Hepatocyte (in vitro differentiated cells): ENCODE results near the gene MXRA7. TPM values are rescaled to one million over a fixed set of nuclear protein-coding genes. Genes with fewer than 3 reads are reported as not detected.

ENCODE experiments used
- DNase-seq: peaks from one replicate; pipeline ENCODE4 v3.0.0-alpha.2; 2016; ENCODE audit warnings: low spot score
- H2AFZ ChIP-seq: fragments of 200-600 bp; sonication (generic); 2 replicates; pipeline ENCODE4 v1.6.0; 2016; ENCODE audit warnings: antibody characterized with exemption, mild to moderate bottlenecking
- H3K27ac ChIP-seq: fragments of 200-600 bp; sonication (generic); 2 replicates; pipeline ENCODE4 v1.5.1; 2016; ENCODE audit warnings: mild to moderate bottlenecking
- H3K27me3 ChIP-seq: fragments of 200-600 bp; sonication (generic); 2 replicates; pipeline ENCODE4 v1.6.1; 2016
- H3K36me3 ChIP-seq: fragments of 200-600 bp; sonication (generic); replicated peaks from 2 replicates; pipeline ENCODE4 v1.5.1; 2016; ENCODE audit warnings: low read depth; ENCODE audit not compliant: insufficient read depth
- H3K4me1 ChIP-seq: fragments of 200-600 bp; sonication (generic); 2 replicates; pipeline ENCODE4 v1.5.1; 2016; ENCODE audit warnings: mild to moderate bottlenecking, moderate library complexity; ENCODE audit not compliant: insufficient read depth
- H3K4me2 ChIP-seq: fragments of 200-600 bp; sonication (generic); 2 replicates; pipeline ENCODE4 v1.6.0; 2016
- H3K4me3 ChIP-seq: fragments of 200-600 bp; sonication (generic); 2 replicates; pipeline ENCODE4 v1.5.1; 2016; ENCODE audit warnings: mild to moderate bottlenecking
- H3K79me2 ChIP-seq: fragments of 200-600 bp; sonication (generic); 2 replicates; pipeline ENCODE4 v1.6.0; 2017; ENCODE audit warnings: mild to moderate bottlenecking
- H3K9me2 ChIP-seq: fragments of 200-600 bp; sonication (generic); replicated peaks from 2 replicates; pipeline ENCODE4 v1.6.0; 2017; ENCODE audit warnings: mild to moderate bottlenecking; ENCODE audit not compliant: insufficient read depth
- H3K9me3 ChIP-seq: fragments of 200-600 bp; sonication (generic); 2 replicates; pipeline ENCODE4 v1.5.1; 2016; ENCODE audit warnings: low read depth, mild to moderate bottlenecking
- H4K20me1 ChIP-seq: fragments of 200-600 bp; sonication (generic); 2 replicates; pipeline ENCODE4 v1.6.0; 2016; ENCODE audit warnings: mild to moderate bottlenecking; ENCODE audit not compliant: insufficient read depth, poor library complexity, severe bottlenecking
- CTCF ChIP-seq: fragments of 200-600 bp; sonication (generic); IDR thresholded peaks from 2 replicates; pipeline ENCODE4 v1.5.1; 2016; ENCODE audit warnings: antibody characterized with exemption, mild to moderate bottlenecking; ENCODE audit not compliant: poor library complexity
- EZH2 ChIP-seq: fragments of 200-600 bp; sonication (generic); IDR thresholded peaks from 2 replicates; pipeline ENCODE4 v1.6.1; 2016; ENCODE audit warnings: antibody characterized with exemption, mild to moderate bottlenecking, borderline replicate concordance
- EZH2phosphoT487 ChIP-seq: fragments of 200-600 bp; sonication (generic); IDR thresholded peaks from one replicate; pipeline ENCODE4 v1.6.1; 2018; ENCODE audit warnings: antibody characterized with exemption, mild to moderate bottlenecking, low read depth, moderate library complexity; ENCODE audit not compliant: unreplicated experiment, severe bottlenecking
- WGBS: methylation state at CpG from one replicate; pipeline ENCODE4 v1.1.6; 2016; ENCODE audit warnings: low lambda C conversion rate; ENCODE audit errors: missing lambda C conversion rate; 5-methylcytosine and 5-hydroxymethylcytosine counted together
- polyA plus RNA-seq: library from polyadenylated mRNA; unstranded; fragments of >200 nt; fragmentation: Nextera tagmentation; extraction: Ambion mirVana; gene quantifications from 2 replicates; pipeline ENCODE4 v1.2.1, GENCODE V29; 2016
- total RNA-seq: library from RNA; depleted of rRNA; stranded (reverse); fragments of >200 nt; gene quantifications from 2 replicates; pipeline ENCODE4 v1.2.3, GENCODE V29; 2014

The MXRA7 gene
- total and polyA plus RNA-seq, 2 experiments from 2014 or later: 101 to 117 TPM

GRCh38 chr17:76716839-76717215, 6.1 kb upstream of the MXRA7 start:
- H3K27ac ChIP-seq: peak overlapping the region; percentile 90
- no peaks in the 10 kb centered on the region for H4K20me1 ChIP-seq
- H3K36me3 ChIP-seq: peaks cover 3% of the 10 kb centered on the region
- no peak overlapping the region for H2AFZ ChIP-seq
- TF ChIP-seq EZH2 (no peak), CTCF (no peak), EZH2phosphoT487 (no peak)
- no peak overlapping the region for H3K4me2 ChIP-seq
- H3K4me3 ChIP-seq: no peak overlapping the region
- no peaks in the 10 kb centered on the region for H3K27me3 ChIP-seq
- DNase-seq: no peak
- no peaks in the 10 kb centered on the region for H3K9me3 ChIP-seq
- 80% methylated on average over 6 of the region's 6 CpGs for WGBS
- H3K79me2 ChIP-seq: peaks cover 11% of the 10 kb centered on the region
- H3K9me2 ChIP-seq: no peaks in the 10 kb centered on the region
- peaks cover under 1% of the 10 kb centered on the region for H3K4me1 ChIP-seq

DNA sequence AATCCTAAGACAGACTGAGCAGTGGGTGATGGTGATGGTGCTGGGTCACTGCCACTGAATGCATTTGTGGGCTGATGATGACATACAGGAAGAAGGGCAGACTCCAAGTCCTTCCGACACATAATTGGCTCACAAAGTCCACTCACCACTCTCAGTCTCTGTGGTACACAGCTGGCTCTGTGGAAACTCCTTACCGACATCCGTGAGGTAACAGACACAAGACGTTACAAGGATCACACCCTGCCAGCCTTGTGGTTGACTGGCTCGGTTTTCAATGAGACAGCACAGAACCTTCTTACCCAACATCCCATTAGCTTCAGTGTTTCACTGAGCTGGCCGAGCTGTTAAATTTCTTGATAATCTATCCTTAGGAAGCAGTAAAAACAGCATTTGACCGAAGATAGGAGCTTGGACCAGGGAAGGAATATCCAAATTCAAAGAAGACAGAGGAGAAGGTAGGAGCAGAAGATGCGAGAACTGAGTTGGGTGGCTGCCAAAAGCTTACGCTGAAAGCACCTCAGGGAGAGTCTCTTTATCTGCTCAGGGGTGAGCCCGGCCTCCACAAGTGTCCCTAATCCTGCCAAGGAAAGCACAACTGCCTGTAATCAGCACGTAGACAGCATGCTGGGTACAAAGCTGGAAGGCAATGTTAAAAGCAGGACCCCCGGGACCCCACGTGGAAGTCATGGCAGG, 5.5 kb upstream of the MXRA7 start:
- DNase-seq: peak; percentile 75
- peaks cover 6% of the 10 kb centered on the region for H3K79me2 ChIP-seq
- H3K9me3 ChIP-seq: no peaks in the 10 kb centered on the region
- H2AFZ ChIP-seq: no peak overlapping the region
- no peak overlapping the region for H3K4me3 ChIP-seq
- peak overlapping the region; percentile 90 for H3K27ac ChIP-seq
- WGBS: 75% methylated on average over 13 of the region's 13 CpGs
- no peaks in the 10 kb centered on the region for H3K9me2 ChIP-seq
- H4K20me1 ChIP-seq: no peaks in the 10 kb centered on the region
- H3K4me1 ChIP-seq: peaks cover 5% of the 10 kb centered on the region
- H3K36me3 ChIP-seq: peaks cover 3% of the 10 kb centered on the region
- TF ChIP-seq CTCF (no peak), EZH2phosphoT487 (no peak), EZH2 (no peak)
- H3K4me2 ChIP-seq: no peak overlapping the region
- no peaks in the 10 kb centered on the region for H3K27me3 ChIP-seq

GRCh38 chr17:76715496-76715830, 4.7 kb upstream of the MXRA7 start:
- Histone ChIP-seq H3K36me3 (peaks cover 3% of the 10 kb centered on the region), H2AFZ (no peak overlapping the region), H3K9me2 (no peaks in the 10 kb centered on the region), H3K79me2 (peaks cover 4% of the 10 kb centered on the region), H3K27ac (peak overlapping the region; percentile 61), H3K4me2 (no peak overlapping the region), H3K9me3 (no peaks in the 10 kb centered on the region), H3K4me3 (no peak overlapping the region), H4K20me1 (no peaks in the 10 kb centered on the region), H3K4me1 (peaks cover 9% of the 10 kb centered on the region), H3K27me3 (no peaks in the 10 kb centered on the region)
- WGBS: 90% methylated on average over 2 of the region's 2 CpGs
- DNase-seq: no peak
- TF ChIP-seq EZH2phosphoT487: no peak
- no peak for TF ChIP-seq EZH2
- no peak for TF ChIP-seq CTCF
